ENCODE results near the gene PRKRA.

DNA sequence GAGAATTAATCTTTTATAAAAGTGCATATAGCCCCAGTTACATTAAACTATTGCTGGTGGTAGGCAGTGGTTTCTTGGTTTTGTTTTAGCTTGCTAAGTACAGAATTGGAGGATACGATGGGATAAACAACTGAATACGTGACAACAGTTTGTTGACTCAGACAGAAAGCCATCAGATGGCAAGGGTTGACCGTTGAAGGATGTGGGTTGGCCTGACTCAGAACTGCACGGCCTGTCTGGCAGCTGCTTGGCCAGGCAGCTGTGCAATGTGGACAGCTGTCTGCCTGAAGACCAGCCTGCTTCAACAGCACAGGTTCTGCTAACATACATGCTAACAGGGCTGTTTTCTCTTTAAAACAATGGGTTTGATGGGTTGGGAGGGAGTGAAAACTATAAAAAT is 46.6 kb downstream of the PRKRA start:
- no peak for TF ChIP-seq CTCF (IDR thresholded peaks at IDR 0.05)
- no peak for TF ChIP-seq POLR2A (IDR thresholded peaks at IDR 0.05)
- TF ChIP-seq POLR2AphosphoS5 (IDR thresholded peaks at IDR 0.05) = no peak

All from breast epithelium (tissue), 3 donors.